Right atrium auricular region (tissue), 2 donors: ENCODE data around the gene COL6A1. TPM values are rescaled to one million over a fixed set of nuclear protein-coding genes. Genes with fewer than 3 reads are reported as not detected.

Experiments
- DNase-seq: peaks from one replicate; pipeline ENCODE4 v3.0.0-alpha.2; 2019; ENCODE audit warnings: low spot score
- H3K27ac ChIP-seq, 2 donors: fragments of 200-600 bp; sonication (generic); 1 replicate in 1 of 2; 2 replicates in 1 of 2; pipeline ENCODE4 v1.5.1; 2016 to 2019
- H3K27me3 ChIP-seq, 2 donors: fragments of 200-600 bp; sonication (generic); one replicate each; pipeline versions ENCODE4 v1.5.1 to v1.6.0; 2017 to 2019
- H3K36me3 ChIP-seq: fragments of 200-600 bp; sonication (generic); one replicate; pipeline ENCODE4 v1.5.1; 2016
- H3K4me1 ChIP-seq, 2 donors: fragments of 200-600 bp; sonication (generic); one replicate each; pipeline versions ENCODE4 v1.5.1 to v1.6.0; 2017 to 2019
- H3K4me3 ChIP-seq, 2 donors: fragments of 200-600 bp; sonication (generic); 1 replicate in 1 of 2; 2 replicates in 1 of 2; pipeline ENCODE4 v1.5.1; 2017 to 2019; ENCODE audit warnings: mild to moderate bottlenecking in 1 of 2, moderate library complexity in 1 of 2
- H3K9me3 ChIP-seq, 2 donors: fragments of 200-600 bp; sonication (generic); one replicate each; pipeline ENCODE4 v1.5.1; 2019
- CTCF ChIP-seq, 2 donors: fragments of 200-600 bp; sonication (generic); IDR thresholded peaks; one replicate each; pipeline ENCODE4 v1.5.1; 2019; ENCODE audit warnings: antibody characterized with exemption in 2 of 2
- total RNA-seq, 2 donors: library from RNA; depleted of rRNA; stranded (reverse); fragments of >200 nt; gene quantifications; one replicate each; pipeline ENCODE4 v1.1.0, GENCODE V29; 2016

The COL6A1 gene
- total RNA-seq, 2 donors from 2014 or later: 201 to 278 TPM

DNA sequence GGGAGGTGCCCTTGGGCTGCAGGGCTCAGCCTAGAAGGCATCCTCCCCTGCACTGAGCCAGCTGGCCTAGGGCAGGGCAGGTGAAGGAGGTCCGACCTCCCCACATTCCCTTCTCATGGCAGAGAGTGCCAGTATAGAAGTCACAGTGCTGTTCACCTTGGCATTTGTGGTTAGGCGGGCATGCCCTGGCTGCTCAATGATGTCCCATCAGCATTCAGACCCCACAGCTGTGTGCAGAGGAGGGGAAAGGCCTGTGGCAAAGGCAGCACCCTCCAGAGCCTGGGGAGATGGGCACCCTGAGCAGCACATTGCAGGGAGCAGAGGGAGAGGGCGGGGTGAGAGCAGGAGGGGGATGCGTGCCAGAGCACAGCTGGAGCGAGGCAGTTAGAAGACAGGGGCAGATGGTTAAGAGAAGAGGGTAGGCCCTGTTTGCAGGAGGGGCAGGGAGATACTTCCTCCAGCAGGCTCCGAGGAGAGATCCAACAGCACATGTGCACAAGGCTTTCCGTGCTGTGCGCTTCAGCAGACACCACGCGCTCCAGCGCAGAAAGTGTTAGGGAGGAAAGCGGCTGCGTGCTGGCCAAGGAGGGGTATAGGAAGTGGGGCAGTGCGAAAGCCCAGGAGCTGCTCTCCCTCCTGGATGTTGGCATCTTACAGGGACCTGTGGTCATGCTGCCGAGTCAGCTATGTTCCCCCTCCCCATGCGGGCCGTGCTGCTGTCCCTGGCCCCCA lies 43.7 kb upstream of the COL6A1 start:
- no peak for TF ChIP-seq CTCF (IDR thresholded peaks at IDR 0.05)
- Histone ChIP-seq H3K27ac (no peak overlapping the region), H3K4me1 (no peaks in the 10 kb centered on the region), H3K9me3 (peaks cover 7 to 29% of the 10 kb centered on the region in 2 donors), H3K4me3 (no peak overlapping the region), H3K36me3 (no peaks in the 10 kb centered on the region), H3K27me3 (no peaks in the 10 kb centered on the region)
- no peak for DNase-seq

DNA sequence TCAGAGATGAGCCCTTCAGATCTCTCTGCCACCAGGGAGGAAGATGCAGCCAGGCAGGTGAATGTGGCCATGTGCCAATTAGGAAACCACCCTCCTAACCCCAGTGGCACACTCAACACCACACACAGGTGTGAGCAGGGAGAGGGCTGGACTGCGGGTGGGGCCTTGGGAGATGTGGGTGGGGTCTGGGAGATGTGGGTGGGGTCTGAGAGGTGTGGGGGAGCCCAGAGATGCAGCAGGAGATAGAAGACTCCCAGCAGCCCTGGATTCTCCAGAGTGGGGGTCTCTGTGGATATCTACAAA lies 43.2 kb upstream of the COL6A1 start:
- H3K4me1 ChIP-seq: no peaks in the 10 kb centered on the region

DNA sequence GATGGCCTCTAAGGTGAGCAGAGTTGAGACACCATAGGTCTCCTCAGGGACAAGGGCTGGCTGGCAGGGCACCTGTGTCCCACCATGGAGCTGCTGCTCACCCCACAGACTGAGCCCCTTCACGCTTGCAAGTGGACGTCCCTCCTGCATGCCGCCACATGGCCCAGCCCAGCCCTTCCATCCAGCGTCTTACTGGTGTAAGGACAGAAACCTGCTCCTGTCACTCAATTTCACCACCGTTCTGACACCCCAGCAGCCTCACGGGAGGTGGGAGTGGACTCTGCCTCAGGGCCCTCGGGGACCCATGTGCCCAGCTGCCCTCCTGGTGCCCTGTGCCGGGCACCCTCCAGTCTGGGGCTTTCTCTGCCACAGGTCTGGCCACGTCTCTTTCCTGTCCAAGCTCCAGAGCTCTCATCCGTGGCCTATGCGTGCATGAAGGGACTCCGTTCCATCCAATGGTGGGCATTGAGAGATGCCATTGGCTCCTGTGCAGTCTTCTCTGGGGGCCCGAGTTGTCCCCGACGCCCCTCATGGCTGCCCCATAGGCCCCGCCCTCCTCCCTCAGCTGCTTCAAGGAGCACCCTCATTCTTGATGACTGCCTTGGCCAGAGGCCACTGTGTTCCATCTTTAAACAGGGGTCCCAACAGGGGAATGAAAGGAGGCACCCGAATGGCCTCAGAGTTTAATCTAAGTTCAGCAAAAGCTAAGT lies 42.6 kb upstream of the COL6A1 start:
- Histone ChIP-seq H3K9me3 (peaks cover 7 to 28% of the 10 kb centered on the region in 2 donors), H3K4me1 (no peaks in the 10 kb centered on the region), H3K27ac (no peak overlapping the region), H3K36me3 (no peaks in the 10 kb centered on the region), H3K27me3 (no peaks in the 10 kb centered on the region), H3K4me3 (no peak overlapping the region)
- no peak for TF ChIP-seq CTCF (IDR thresholded peaks at IDR 0.05)
- DNase-seq: no peak

More for the DNA sequence above, 43.2 kb upstream of the COL6A1 start:
- DNase-seq: no peak
- Histone ChIP-seq H3K36me3 (no peaks in the 10 kb centered on the region), H3K4me3 (no peak overlapping the region), H3K27ac (no peak overlapping the region), H3K27me3 (no peaks in the 10 kb centered on the region), H3K9me3 (peaks cover 7 to 29% of the 10 kb centered on the region in 2 donors)
- TF ChIP-seq CTCF (IDR thresholded peaks at IDR 0.05): no peak

DNA sequence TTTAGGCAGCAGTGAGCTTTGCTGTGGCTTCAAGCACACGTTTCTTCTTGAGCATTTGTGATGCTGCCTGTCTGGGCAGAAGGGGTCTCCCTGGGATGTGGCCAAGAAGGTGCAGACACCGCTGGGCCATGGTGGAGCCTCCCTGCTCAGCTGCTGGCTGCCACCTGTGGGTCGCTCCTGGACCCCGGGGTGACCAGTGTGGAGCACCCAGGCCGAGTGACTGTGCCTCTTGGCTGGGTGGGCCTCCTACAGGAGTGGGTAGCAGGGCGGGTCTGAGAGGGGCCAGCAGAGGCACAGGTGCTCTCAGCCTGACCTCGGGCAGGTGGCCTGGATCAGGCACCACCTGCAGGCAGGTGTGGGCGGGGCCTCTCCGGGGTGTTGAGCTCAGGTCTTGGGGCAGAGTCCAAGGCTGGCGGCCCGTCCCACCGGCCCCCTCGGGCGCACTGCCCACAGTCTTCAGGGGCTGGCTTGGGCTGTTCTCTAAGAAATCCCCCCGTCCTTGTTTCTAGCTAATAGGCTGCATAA lies 42.0 kb upstream of the COL6A1 start:
- Histone ChIP-seq H3K27me3 (no peaks in the 10 kb centered on the region), H3K9me3 (peaks cover 7 to 22% of the 10 kb centered on the region in 2 donors), H3K4me3 (no peak overlapping the region), H3K4me1 (no peaks in the 10 kb centered on the region), H3K36me3 (no peaks in the 10 kb centered on the region), H3K27ac (no peak overlapping the region)
- DNase-seq: no peak
- no peak for TF ChIP-seq CTCF (IDR thresholded peaks at IDR 0.05)

- Histone ChIP-seq H3K36me3 (no peaks in the 10 kb centered on the region), H3K4me1 (no peaks in the 10 kb centered on the region), H3K9me3 (peaks cover 7 to 17% of the 10 kb centered on the region in 2 donors), H3K27me3 (no peaks in the 10 kb centered on the region), H3K4me3 (no peak overlapping the region), H3K27ac (no peak overlapping the region)
- no peak for DNase-seq
- TF ChIP-seq CTCF (IDR thresholded peaks at IDR 0.05): no peak
Observed at GRCh38 chr21:45940091-45940490, 41.5 kb upstream of the COL6A1 start.
